Mesothelial cell of epicardium (in vitro differentiated cells): ENCODE measurements around the gene MPC2. TPM values are rescaled to one million over a fixed set of nuclear protein-coding genes. Genes with fewer than 3 reads are reported as not detected.

Experiments
- DNase-seq, 2 experiments: peaks; one replicate each; pipeline ENCODE4 v3.0.0; 2021; ENCODE audit warnings: low spot score in 2 of 2; ENCODE audit not compliant: unreplicated experiment in 2 of 2
- H3K27ac Mint-ChIP-seq: 2 replicates; pipeline ENCODE4 v1.8.0; 2021; ENCODE audit warnings: mixed read lengths
- H3K27me3 Mint-ChIP-seq: 2 replicates; pipeline ENCODE4 v1.8.0; 2021; ENCODE audit warnings: low read depth, mixed read lengths
- H3K36me3 Mint-ChIP-seq: 2 replicates; pipeline ENCODE4 v1.8.0; 2021; ENCODE audit warnings: mixed read lengths
- H3K4me1 Mint-ChIP-seq: 2 replicates; pipeline ENCODE4 v1.8.0; 2021; ENCODE audit warnings: mixed read lengths
- H3K4me3 Mint-ChIP-seq: 2 replicates; pipeline ENCODE4 v1.8.0; 2021; ENCODE audit warnings: mild to moderate bottlenecking, moderate library complexity, mixed read lengths
- H3K9me3 Mint-ChIP-seq: 2 replicates; pipeline ENCODE4 v1.8.0; 2021; ENCODE audit warnings: mixed read lengths
- total RNA-seq: library from RNA; stranded (reverse); gene quantifications from 3 replicates; pipeline ENCODE4 v1.2.1, GENCODE V29; 2021
- TF ChIP-seq, protein P1 (sequence below): fragments of 200-600 bp; sonication (generic); IDR thresholded peaks from one replicate; pipeline ENCODE4 v1.5.0; 2021; ENCODE audit warnings: antibody characterized with exemption; ENCODE audit not compliant: unreplicated experiment

The MPC2 gene
- total RNA-seq, 1 donor from 2014 or later = 23.9 TPM

DNA sequence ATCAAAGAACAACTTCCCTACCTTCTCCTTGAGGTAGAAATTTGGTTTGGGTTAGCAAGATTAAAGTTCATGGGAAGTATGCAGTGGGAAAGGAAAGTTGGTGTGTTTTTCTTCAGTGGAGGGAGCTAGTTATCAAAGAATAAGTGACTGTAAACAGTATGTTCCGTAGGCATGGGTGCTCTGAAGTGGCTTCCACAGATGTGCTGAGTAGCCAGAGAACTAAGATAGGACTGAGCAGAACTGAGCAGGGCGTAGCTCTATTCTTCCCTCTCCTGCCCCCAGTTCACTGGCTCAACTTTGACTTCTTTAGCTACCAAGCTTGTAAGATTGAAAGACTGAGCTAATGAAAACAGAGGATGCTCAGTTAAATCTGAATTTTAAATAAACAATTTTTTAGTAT lies 26.3 kb downstream of the MPC2 start:
- peaks cover 4% of the 10 kb centered on the region for H3K4me1 Mint-ChIP-seq
- H3K4me3 Mint-ChIP-seq = no peak overlapping the region
- TF ChIP-seq, protein P1, sequence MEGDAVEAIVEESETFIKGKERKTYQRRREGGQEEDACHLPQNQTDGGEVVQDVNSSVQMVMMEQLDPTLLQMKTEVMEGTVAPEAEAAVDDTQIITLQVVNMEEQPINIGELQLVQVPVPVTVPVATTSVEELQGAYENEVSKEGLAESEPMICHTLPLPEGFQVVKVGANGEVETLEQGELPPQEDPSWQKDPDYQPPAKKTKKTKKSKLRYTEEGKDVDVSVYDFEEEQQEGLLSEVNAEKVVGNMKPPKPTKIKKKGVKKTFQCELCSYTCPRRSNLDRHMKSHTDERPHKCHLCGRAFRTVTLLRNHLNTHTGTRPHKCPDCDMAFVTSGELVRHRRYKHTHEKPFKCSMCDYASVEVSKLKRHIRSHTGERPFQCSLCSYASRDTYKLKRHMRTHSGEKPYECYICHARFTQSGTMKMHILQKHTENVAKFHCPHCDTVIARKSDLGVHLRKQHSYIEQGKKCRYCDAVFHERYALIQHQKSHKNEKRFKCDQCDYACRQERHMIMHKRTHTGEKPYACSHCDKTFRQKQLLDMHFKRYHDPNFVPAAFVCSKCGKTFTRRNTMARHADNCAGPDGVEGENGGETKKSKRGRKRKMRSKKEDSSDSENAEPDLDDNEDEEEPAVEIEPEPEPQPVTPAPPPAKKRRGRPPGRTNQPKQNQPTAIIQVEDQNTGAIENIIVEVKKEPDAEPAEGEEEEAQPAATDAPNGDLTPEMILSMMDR = no peak
- peaks cover 7% of the 10 kb centered on the region for H3K36me3 Mint-ChIP-seq
- H3K27me3 Mint-ChIP-seq = no peaks in the 10 kb centered on the region
- peaks cover 10% of the 10 kb centered on the region for H3K9me3 Mint-ChIP-seq
- DNase-seq = no peak
- H3K27ac Mint-ChIP-seq = no peak overlapping the region

DNA sequence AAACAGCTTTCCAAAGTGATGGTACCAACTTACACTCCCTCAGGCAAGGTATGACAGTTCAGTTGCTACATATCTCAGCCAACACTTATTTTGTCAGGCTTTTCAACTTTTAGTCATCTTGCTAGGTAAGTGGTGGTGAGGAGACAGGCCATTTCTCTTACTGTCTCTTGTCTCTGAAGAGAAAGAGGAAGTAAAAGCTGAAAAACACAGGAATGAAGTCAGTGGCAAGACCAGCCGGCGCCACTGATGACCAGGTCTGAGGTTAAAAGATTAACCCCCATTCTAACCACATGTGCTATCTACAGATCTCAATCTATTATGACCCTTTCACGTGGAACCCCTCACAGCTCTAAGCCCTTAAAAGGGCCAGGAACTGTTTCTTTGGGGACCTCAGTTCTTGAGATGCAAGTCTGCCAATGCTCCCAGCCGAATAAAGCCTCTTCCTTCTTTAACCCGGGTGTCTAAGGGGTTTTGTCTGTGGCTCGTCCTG lies 27.1 kb downstream of the MPC2 start:
- DNase-seq = no peak
- TF ChIP-seq, protein P1 = no peak
- H3K4me3 Mint-ChIP-seq = no peak overlapping the region
- peaks cover 10% of the 10 kb centered on the region for H3K9me3 Mint-ChIP-seq
- peaks cover 8% of the 10 kb centered on the region for H3K4me1 Mint-ChIP-seq
- H3K27me3 Mint-ChIP-seq = no peaks in the 10 kb centered on the region
- peaks cover 4% of the 10 kb centered on the region for H3K36me3 Mint-ChIP-seq
- no peak overlapping the region for H3K27ac Mint-ChIP-seq

DNA sequence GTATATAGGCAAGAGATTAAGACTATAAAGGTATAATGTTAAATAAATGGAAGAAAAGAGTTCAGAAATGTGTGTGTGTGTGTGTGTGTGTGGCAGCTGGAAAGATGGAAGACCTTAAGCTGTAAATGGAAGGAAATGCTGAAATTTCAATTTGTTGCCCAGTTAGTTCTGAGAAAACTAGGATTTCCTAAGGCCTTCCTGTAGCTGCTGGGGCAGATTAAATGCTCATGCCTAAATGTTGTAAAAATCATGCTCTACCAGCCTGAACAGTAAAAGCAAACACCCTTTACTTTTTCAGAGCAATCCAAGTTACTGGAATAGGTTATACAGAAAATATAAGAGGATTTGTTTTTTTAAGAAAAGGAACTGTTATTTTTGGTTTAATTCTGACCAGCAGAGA lies 31.2 kb downstream of the MPC2 start:
- Mint-ChIP-seq H3K9me3 (peaks cover 10% of the 10 kb centered on the region), H3K36me3 (peaks cover 2% of the 10 kb centered on the region), H3K27me3 (no peaks in the 10 kb centered on the region), H3K4me1 (peaks cover 5% of the 10 kb centered on the region), H3K4me3 (no peak overlapping the region), H3K27ac (peak overlapping the region; percentile 62)
- TF ChIP-seq, protein P1 = no peak
- DNase-seq = no peak

DNA sequence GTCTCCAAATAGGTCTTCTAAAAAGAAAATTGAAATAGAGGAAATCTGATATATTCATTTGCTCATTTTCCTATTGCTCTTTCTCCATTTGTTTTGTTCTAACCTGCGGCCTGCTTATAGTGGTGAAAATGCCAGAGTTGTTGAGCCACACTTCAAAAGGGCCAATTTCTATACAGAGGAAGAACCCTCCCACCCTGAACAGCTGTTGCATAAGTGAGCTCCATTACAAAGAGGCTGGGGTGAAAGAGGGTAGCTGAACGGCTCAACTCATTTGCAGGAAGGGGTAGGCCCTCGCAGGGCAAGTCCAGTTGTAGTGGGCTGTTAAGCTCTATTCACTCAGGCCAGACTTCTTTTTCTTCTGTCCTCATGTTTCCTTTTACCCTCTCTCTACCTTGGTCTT lies 31.7 kb downstream of the MPC2 start:
- Mint-ChIP-seq H3K27me3 (no peaks in the 10 kb centered on the region), H3K9me3 (peaks cover 7% of the 10 kb centered on the region), H3K36me3 (peaks cover 2% of the 10 kb centered on the region), H3K4me1 (peaks cover 5% of the 10 kb centered on the region), H3K4me3 (no peak overlapping the region), H3K27ac (peak overlapping the region; percentile 62)
- no peak for DNase-seq
- TF ChIP-seq, protein P1 = no peak

DNA sequence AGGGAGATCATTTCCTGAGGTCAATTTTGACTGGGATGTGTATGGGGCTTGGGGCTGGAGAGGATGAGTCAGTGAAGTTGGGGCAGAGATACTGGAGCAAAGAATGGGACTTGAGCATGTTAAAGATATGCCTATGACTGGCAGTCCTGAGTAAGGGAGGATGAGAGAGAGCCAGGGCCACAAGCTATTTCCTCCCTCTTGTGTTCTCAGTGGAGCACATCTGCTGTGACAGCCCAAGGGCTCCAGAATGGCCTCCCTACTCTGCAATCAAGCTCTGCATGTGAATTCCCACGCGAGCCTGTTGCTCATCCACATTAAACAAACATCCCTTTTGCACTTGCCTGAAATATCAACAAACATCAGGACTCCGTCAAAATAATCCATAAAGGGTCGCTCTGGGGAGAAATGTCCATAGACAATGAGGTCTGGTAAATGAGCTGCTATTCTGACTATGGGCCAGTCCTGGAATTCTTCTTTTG lies 32.2 kb downstream of the MPC2 start:
- H3K27ac Mint-ChIP-seq = no peak overlapping the region
- DNase-seq = no peak
- H3K4me3 Mint-ChIP-seq = no peak overlapping the region
- TF ChIP-seq, protein P1 = no peak
- no peaks in the 10 kb centered on the region for H3K27me3 Mint-ChIP-seq
- peaks cover 5% of the 10 kb centered on the region for H3K4me1 Mint-ChIP-seq
- H3K9me3 Mint-ChIP-seq = peaks cover 4% of the 10 kb centered on the region
- H3K36me3 Mint-ChIP-seq = no peaks in the 10 kb centered on the region

DNA sequence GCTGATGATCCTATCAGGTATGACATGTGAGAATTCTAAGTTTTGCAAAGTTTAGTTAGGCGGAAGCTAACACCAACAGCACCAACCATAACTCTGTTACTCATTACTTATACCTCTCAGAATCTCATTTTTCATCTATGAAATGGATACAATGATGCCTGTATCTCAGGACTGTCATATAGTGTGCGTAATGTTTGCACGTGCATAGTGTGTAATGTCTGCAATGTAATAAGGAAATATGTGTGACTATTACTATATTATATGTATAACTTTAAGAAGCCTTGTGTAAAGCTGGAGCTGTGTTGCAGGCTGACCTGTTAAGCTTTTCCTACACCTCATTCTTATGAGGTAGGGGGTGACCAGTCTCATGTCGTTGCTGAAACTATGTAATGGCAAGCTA lies 36.0 kb downstream of the MPC2 start:
- Mint-ChIP-seq H3K27me3 (no peaks in the 10 kb centered on the region), H3K9me3 (no peaks in the 10 kb centered on the region), H3K36me3 (no peaks in the 10 kb centered on the region), H3K4me1 (peaks cover 5% of the 10 kb centered on the region), H3K27ac (no peak overlapping the region), H3K4me3 (no peak overlapping the region)
- no peak for DNase-seq
- TF ChIP-seq, protein P1 = no peak
